Keratinocyte (primary cell): ENCODE data around the gene TIAM1. TPM values are rescaled to one million over a fixed set of nuclear protein-coding genes. Genes with fewer than 3 reads are reported as not detected.

Experiments used
- DNase-seq: peaks from one replicate; pipeline ENCODE4 v3.0.0-alpha.2; 2011; ENCODE audit warnings: low read depth, missing footprints, low spot score
- FAIRE-seq: peaks from 2 replicates; lab custom pipeline; 2011; peaks lifted over from hg19 to GRCh38; lab: Jason Lieb, UNC
- H2AFZ ChIP-seq: 2 replicates; pipeline ENCODE4 v1.6.0; 2012; ENCODE audit warnings: low read length, control low read depth, inconsistent platforms; ENCODE audit not compliant: control insufficient read depth
- H3K27ac ChIP-seq: 2 replicates; pipeline ENCODE4 v1.5.1; 2011; ENCODE audit warnings: low read length; ENCODE audit not compliant: control insufficient read depth, insufficient read depth
- H3K27me3 ChIP-seq: 3 replicates; pipeline ENCODE4 v1.6.0; 2011; ENCODE audit warnings: low read length; ENCODE audit not compliant: control insufficient read depth, insufficient read depth; ENCODE audit errors: extremely low read depth
- H3K36me3 ChIP-seq, 2 experiments: 2 replicates in 1 of 2; 3 replicates in 1 of 2; pipeline ENCODE4 v1.5.1; 2011; ENCODE audit warnings: low read length in 2 of 2, mild to moderate bottlenecking in 1 of 2; ENCODE audit not compliant: control insufficient read depth in 2 of 2, insufficient read depth in 2 of 2; ENCODE audit errors: extremely low read depth in 1 of 2
- H3K4me1 ChIP-seq: 3 replicates; pipeline ENCODE4 v1.5.1; 2011; ENCODE audit warnings: low read length; ENCODE audit not compliant: control insufficient read depth, insufficient read depth; ENCODE audit errors: extremely low read depth
- H3K4me2 ChIP-seq: 3 replicates; pipeline ENCODE4 v1.6.0; 2011; ENCODE audit warnings: low read depth, low read length; ENCODE audit not compliant: control insufficient read depth, insufficient read depth; ENCODE audit errors: extremely low read depth
- H3K4me3 ChIP-seq, 3 experiments: fragments of 200-600 bp in 1 of 3; sonication (generic) in 1 of 3; 2 replicates in 2 of 3; 3 replicates in 1 of 3; pipeline ENCODE4 v1.5.1; 2011 to 2016; ENCODE audit warnings: low read length in 3 of 3, mild to moderate bottlenecking in 3 of 3, control low read depth in 2 of 3, inconsistent platforms in 1 of 3, low read depth in 1 of 3, mixed read lengths in 1 of 3, mixed run types in 1 of 3, moderate library complexity in 1 of 3; ENCODE audit not compliant: control insufficient read depth in 2 of 3, insufficient read depth in 2 of 3; ENCODE audit errors: extremely low read depth in 1 of 3
- H3K79me2 ChIP-seq: 2 replicates; pipeline ENCODE4 v1.6.0; 2012; ENCODE audit warnings: low read length; ENCODE audit not compliant: control insufficient read depth, insufficient read depth
- H3K9ac ChIP-seq: 3 replicates; pipeline ENCODE4 v1.6.0; 2011; ENCODE audit warnings: low read length; ENCODE audit not compliant: control insufficient read depth, insufficient read depth; ENCODE audit errors: extremely low read depth
- H3K9me1 ChIP-seq: 3 replicates; pipeline ENCODE4 v1.6.0; 2011; ENCODE audit warnings: low read length; ENCODE audit not compliant: control insufficient read depth, insufficient read depth; ENCODE audit errors: extremely low read depth
- H3K9me3 ChIP-seq: 2 replicates; pipeline ENCODE4 v1.5.1; 2012; ENCODE audit warnings: low read depth, low read length; ENCODE audit not compliant: control insufficient read depth
- H4K20me1 ChIP-seq: 3 replicates; pipeline ENCODE4 v1.6.0; 2011; ENCODE audit warnings: low read length; ENCODE audit not compliant: control insufficient read depth, insufficient read depth; ENCODE audit errors: extremely low read depth
- CTCF ChIP-seq, 3 experiments: IDR thresholded peaks in 1 of 3; conservative IDR thresholded peaks in 1 of 3; optimal IDR thresholded peaks in 1 of 3; 2 replicates in 2 of 3; 3 replicates in 1 of 3; pipeline versions ENCODE3 to v1.5.1; 2011; ENCODE audit warnings: low read length in 3 of 3, mild to moderate bottlenecking in 3 of 3, moderate library complexity in 2 of 3, control low read depth in 1 of 3, inconsistent platforms in 1 of 3; ENCODE audit not compliant: insufficient read depth in 2 of 3; ENCODE audit errors: extremely low read depth in 1 of 3
- EZH2 ChIP-seq: IDR thresholded peaks from one replicate; pipeline ENCODE4 v1.6.1; 2012; ENCODE audit warnings: inconsistent platforms, mild to moderate bottlenecking, low read length, moderate library complexity
- dilution Hi-C: fragments of 300-500 bp; cut with MboI; formaldehyde crosslinking; loops from one replicate; pipeline ENCODE4 v1.7.0; 2020; ENCODE audit warnings: low sequenced_read_pairs; ENCODE audit not compliant: extremely low pct_ligation_motif_present
- polyA plus RNA-seq, 5 experiments: library from polyadenylated mRNA; depleted of rRNA in 3 of 5; stranded (reverse) in 3 of 5; stranded (forward) in 1 of 5; unstranded in 1 of 5; fragments of >200 nt; gene quantifications; 1 replicate in 1 of 5; 2 replicates in 3 of 5; 3 replicates in 1 of 5; pipeline versions ENCODE4 v1.2.1 to v1.2.3, GENCODE V29; 2011 to 2012; ENCODE audit warnings: missing spikeins in 2 of 5, low read depth in 1 of 5, low replicate concordance in 1 of 5

TIAM1 gene
- polyA plus RNA-seq, 1 donor (not counting 4 experiments of a cell fraction or from before 2014, with no cell fraction given): 8.3 TPM

- no peak for FAIRE-seq
These were observed 79.5 kb downstream of the TIAM1 start for GRCh38 chr21:31264574-31264973.

GRCh38 chr21:31262728-31263127 lies 81.3 kb downstream of the TIAM1 start:
- Histone ChIP-seq H3K9ac (no peak overlapping the region), H3K79me2 (no peaks in the 10 kb centered on the region), H3K4me2 (no peak overlapping the region), H3K9me3 (no peaks in the 10 kb centered on the region), H3K36me3 (peaks cover 0 to 1% of the 10 kb centered on the region in 2 experiments), H2AFZ (no peak overlapping the region), H3K4me3 (no peak overlapping the region), H3K27ac (no peak overlapping the region), H3K27me3 (no peaks in the 10 kb centered on the region), H3K4me1 (no peaks in the 10 kb centered on the region), H4K20me1 (no peaks in the 10 kb centered on the region), H3K9me1 (no peaks in the 10 kb centered on the region)
- no peak for FAIRE-seq
- TF ChIP-seq EZH2 (no peak), CTCF (optimal IDR thresholded peaks at IDR 0.05 in 1 of 3, IDR thresholded peaks at IDR 0.05 in 1 of 3, conservative IDR thresholded peaks at IDR 0.05 in 1 of 3; ENCODE audit: extremely low read depth in 1 of 3, insufficient read depth in 2 of 3, low read length in 3 of 3) (no peak)
- dilution Hi-C loops: no loop called here
- DNase-seq: no peak

More at GRCh38 chr21:31264574-31264973, 79.5 kb downstream of the TIAM1 start:
- Histone ChIP-seq H3K36me3 (peaks cover 0 to 1% of the 10 kb centered on the region in 2 experiments), H3K4me3 (no peak overlapping the region), H3K9me1 (no peaks in the 10 kb centered on the region), H3K79me2 (no peaks in the 10 kb centered on the region), H3K9me3 (no peaks in the 10 kb centered on the region), H4K20me1 (no peaks in the 10 kb centered on the region), H3K27me3 (no peaks in the 10 kb centered on the region), H3K27ac (no peak overlapping the region), H3K4me2 (no peak overlapping the region), H3K9ac (no peak overlapping the region), H2AFZ (no peak overlapping the region), H3K4me1 (no peaks in the 10 kb centered on the region)
- no peak for DNase-seq
- dilution Hi-C loops: no loop called here
- TF ChIP-seq CTCF (optimal IDR thresholded peaks at IDR 0.05 in 1 of 3, IDR thresholded peaks at IDR 0.05 in 1 of 3, conservative IDR thresholded peaks at IDR 0.05 in 1 of 3; ENCODE audit: extremely low read depth in 1 of 3, insufficient read depth in 2 of 3, low read length in 3 of 3): peak in 2 of 3 experiments; percentile 25 to 36
- TF ChIP-seq EZH2: no peak
